ENCODE measurements around the gene PER3. TPM values are rescaled to one million over a fixed set of nuclear protein-coding genes. Genes with fewer than 3 reads are reported as not detected.

Gene PER3
- total RNA-seq, 1 experiment from 2014 or later, result 9.0 TPM

DNA sequence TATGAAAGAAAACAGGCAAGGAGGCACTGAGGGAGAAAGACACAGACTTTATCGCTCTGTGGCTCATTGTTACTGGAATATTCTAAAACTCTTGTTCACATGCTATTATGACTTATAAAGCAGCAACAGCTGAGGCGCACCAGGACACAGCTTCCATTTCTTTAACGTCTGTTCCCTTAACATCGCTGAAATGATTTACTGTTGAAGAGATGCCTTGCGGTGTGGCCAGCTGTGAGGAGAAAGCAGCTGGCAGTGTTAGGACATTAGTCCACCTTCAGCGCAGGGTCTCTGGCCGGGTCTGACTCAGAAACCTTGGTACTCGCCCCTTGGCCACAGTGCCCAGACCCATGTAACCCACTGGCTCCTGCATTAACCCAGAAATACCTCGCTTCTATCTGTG, 3.1 kb upstream of the PER3 start:
- WGBS (ENCODE audit: extremely low coverage, insufficient read length, low lambda C conversion rate), result no CpG with 5 or more reads among the region's 9 CpGs

More for the DNA sequence above, 3.1 kb upstream of the PER3 start:
- Mint-ChIP-seq H3K27me3 (ENCODE audit: low read depth) (peaks cover 12% of the 10 kb centered on the region), H3K4me1 (peaks cover 6 to 7% of the 10 kb centered on the region in 2 experiments), H3K27ac (no peak overlapping the region), H3K4me3 (no peak overlapping the region), H3K36me3 (ENCODE audit: insufficient read depth in 1 of 3, low read depth in 3 of 3) (peaks cover 31 to 59% (median 58%) of the 10 kb centered on the region in 3 experiments), H3K9me3 (peaks cover 10% of the 10 kb centered on the region in 2 experiments)
- DNase-seq, result no peak
- H3K27ac ChIP-seq (ENCODE audit: insufficient read length, low read depth, low read length), result no peak overlapping the region
- H4K91ac ChIP-seq (ENCODE audit: insufficient read length, low read depth, low read length), result no peak overlapping the region
- no peak overlapping the region for H2BK15ac ChIP-seq (ENCODE audit: low read depth, low read length)
- no peak overlapping the region for H2AK5ac ChIP-seq (ENCODE audit: insufficient read length, low read length)
- H4K8ac ChIP-seq (replicated peaks; ENCODE audit: insufficient read length, low read depth, low read length), result no peak overlapping the region
- H3K18ac ChIP-seq (ENCODE audit: insufficient read length, low read depth, low read length), result no peak overlapping the region
- H3K79me2 ChIP-seq (ENCODE audit: insufficient read depth, low read length), result no peaks in the 10 kb centered on the region
- no peaks in the 10 kb centered on the region for H3K4me1 ChIP-seq (ENCODE audit: insufficient read depth, low read length)
- no peak overlapping the region for H3K4me2 ChIP-seq (ENCODE audit: insufficient read depth, insufficient read length, low read length)
- H3K56ac ChIP-seq (ENCODE audit: insufficient read length, low read depth, low read length), result no peak overlapping the region
- H3K79me1 ChIP-seq (ENCODE audit: insufficient read depth, low read depth, low read length, poor library complexity, severe bottlenecking), result no peaks in the 10 kb centered on the region
- no peak overlapping the region for H2BK5ac ChIP-seq (ENCODE audit: insufficient read length, low read length)
- H3K27me3 ChIP-seq (ENCODE audit: insufficient read depth, low read length), result no peaks in the 10 kb centered on the region; the same call in 1 of the 2 replicates
- no peak overlapping the region for H4K5ac ChIP-seq (ENCODE audit: insufficient read length, low read depth, low read length)
- H3K23ac ChIP-seq (ENCODE audit: insufficient read length, low read depth, low read length), result no peak overlapping the region
- no peak overlapping the region for H2BK20ac ChIP-seq (ENCODE audit: low read depth, low read length, poor library complexity, severe bottlenecking)
- H2AFZ ChIP-seq (ENCODE audit: low read length), result no peak overlapping the region
- no peak overlapping the region for H2BK12ac ChIP-seq (ENCODE audit: insufficient read length, low read depth, low read length)
- TF ChIP-seq, protein P1, sequence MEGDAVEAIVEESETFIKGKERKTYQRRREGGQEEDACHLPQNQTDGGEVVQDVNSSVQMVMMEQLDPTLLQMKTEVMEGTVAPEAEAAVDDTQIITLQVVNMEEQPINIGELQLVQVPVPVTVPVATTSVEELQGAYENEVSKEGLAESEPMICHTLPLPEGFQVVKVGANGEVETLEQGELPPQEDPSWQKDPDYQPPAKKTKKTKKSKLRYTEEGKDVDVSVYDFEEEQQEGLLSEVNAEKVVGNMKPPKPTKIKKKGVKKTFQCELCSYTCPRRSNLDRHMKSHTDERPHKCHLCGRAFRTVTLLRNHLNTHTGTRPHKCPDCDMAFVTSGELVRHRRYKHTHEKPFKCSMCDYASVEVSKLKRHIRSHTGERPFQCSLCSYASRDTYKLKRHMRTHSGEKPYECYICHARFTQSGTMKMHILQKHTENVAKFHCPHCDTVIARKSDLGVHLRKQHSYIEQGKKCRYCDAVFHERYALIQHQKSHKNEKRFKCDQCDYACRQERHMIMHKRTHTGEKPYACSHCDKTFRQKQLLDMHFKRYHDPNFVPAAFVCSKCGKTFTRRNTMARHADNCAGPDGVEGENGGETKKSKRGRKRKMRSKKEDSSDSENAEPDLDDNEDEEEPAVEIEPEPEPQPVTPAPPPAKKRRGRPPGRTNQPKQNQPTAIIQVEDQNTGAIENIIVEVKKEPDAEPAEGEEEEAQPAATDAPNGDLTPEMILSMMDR (conservative IDR thresholded peaks at IDR 0.05), result no peak
- no peak overlapping the region for H3T11ph ChIP-seq (ENCODE audit: low read length)
- H2BK120ac ChIP-seq (ENCODE audit: low read depth, low read length, poor library complexity, severe bottlenecking), result no peak overlapping the region
- H3K4ac ChIP-seq (ENCODE audit: low read depth, low read length), result no peak overlapping the region
- H3K23me2 ChIP-seq (ENCODE audit: insufficient read length, low read depth, low read length, poor library complexity, severe bottlenecking), result peaks cover 4% of the 10 kb centered on the region
- H3K9ac ChIP-seq (ENCODE audit: extremely low read depth, insufficient read length, low read length), result no peak overlapping the region
- no peaks in the 10 kb centered on the region for H4K20me1 ChIP-seq (ENCODE audit: control insufficient read depth, insufficient read depth, insufficient read length)
- H3K9me3 ChIP-seq (ENCODE audit: control insufficient read depth, low read depth, low read length), result no peaks in the 10 kb centered on the region
- H3K14ac ChIP-seq (ENCODE audit: insufficient read depth, low read length), result no peak overlapping the region

Data from H9 (cell line).